Activated T-helper 1 cell treated with anti-CD3 and anti-CD28 coated beads, Interleukin-2, amount 50 U/mL, for 16 hours (primary cell): ENCODE data around the gene PLA2G4E.

Experiments used
- DNase-seq, 2 donors: peaks; one replicate each; pipeline ENCODE4 v3.0.0-alpha.2; 2020; ENCODE audit warnings: low read depth in 1 of 2, low spot score in 1 of 2

PLA2G4E gene

GRCh38 chr15:41937568-41937923 lies 83.3 kb downstream of the PLA2G4E start:
- no peak for DNase-seq

GRCh38 chr15:41936649-41937567 lies 83.9 kb downstream of the PLA2G4E start:
- peak; percentile 49 to 74 for DNase-seq

GRCh38 chr15:41936155-41936554 lies 84.7 kb downstream of the PLA2G4E start:
- no peak for DNase-seq

GRCh38 chr15:41935566-41936020 lies 85.2 kb downstream of the PLA2G4E start:
- no peak for DNase-seq

DNA sequence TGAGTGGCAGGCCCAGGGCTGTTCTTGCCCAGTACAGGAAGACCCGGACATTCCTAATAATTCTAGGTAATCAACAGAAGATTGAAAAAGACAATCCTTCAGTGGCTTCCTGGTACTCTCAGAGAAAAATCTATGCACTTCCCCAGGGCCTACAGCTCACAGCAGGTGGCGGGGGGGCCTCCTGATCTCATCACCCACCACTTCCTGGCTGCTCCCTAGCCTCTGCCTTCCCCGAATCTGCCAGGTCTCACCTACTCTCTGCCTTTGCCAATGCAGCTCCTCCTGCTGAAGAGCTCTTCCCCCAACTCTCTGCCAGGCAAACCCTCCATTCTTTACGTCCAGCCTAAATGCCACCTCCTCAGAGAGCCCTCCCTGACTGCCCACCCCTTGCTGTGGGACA lies 86.0 kb downstream of the PLA2G4E start:
- DNase-seq = peak; percentile 53 to 55

- DNase-seq = no peak
These were observed 87.1 kb downstream of the PLA2G4E start for GRCh38 chr15:41933771-41934170.

DNA sequence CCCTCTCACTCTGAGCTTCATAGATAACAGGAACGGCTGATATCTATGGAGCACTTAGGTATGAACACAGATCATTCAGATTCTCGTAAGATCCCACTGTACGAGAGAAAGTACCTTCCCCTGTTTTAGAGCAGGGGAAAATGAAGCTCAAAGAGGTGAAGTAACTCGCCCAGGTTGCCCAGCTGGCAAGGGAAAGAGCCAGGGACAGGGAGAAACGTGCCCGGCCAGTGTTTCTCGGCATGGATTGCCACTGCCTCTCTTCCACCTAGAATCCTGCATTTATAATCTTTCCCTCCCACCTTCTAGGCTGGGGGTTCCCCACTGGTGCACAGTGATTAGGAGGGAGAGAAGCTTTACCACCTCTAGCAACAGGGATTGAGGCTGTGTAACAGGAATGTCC lies 87.5 kb downstream of the PLA2G4E start:
- DNase-seq = no peak

DNA sequence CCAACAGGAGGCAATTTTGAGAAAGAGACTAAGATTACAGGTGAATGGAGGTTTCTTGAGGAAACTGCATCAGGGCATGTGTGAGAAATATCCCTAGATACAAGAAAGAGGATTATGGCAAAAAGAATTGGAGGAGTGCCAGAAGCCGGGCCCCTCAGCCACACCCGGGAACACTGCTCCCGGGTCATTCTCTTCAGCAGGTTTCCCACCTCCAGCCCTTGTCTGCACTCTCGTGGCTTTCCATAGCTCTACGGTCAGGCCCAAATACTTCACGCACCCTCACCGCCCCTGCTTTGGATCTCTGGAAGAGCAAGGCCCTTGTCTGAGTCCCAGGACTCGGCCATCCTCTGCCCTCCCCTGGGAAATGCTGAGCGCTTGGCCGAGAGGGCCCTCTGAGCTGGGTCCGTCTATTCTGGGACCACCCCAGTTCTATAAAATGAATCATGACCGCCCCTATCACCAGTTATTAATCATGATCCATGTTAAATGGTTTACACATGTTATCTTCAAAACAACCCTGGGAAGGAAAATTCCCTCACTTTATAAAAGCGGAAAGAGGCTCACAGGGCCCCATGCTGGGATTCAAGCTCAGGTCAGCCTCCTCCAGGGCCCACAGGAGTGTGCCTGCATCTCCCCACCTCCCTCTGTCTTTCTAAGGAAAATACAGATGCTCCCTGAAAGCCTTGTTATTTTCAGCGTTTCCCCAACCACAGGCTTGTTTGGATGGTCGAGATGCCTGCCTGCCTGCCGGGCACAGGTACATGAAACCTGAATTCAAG lies 88.1 kb downstream of the PLA2G4E start:
- no peak for DNase-seq

DNA sequence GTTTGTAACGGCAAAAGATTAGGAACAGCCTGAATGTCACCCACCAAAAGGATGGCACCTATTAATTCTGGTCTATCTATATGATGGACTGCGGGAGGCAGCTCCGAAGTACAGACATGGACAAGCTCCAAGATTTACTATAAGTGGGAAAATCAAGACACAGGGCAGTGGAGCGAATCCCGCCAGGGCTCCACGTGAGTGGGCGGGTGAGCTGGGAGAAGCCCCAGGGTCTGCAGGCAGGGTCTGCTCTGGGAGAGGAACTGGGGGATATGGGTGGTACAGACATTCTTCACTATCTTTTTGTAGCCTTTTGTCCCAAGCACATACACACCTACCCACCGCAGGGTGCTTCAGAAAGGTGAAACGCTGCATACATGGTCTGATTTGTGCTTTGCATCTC lies 88.7 kb downstream of the PLA2G4E start:
- no peak for DNase-seq
